Medulla oblongata (tissue), 1 donor: ENCODE data around the gene TTC16.
A peak's percentile ranks its signal among the peaks of the same experiment; 100 is the strongest.
"Not testable (repeated sequence)": the region's sequence is repeated elsewhere in the genome, so short reads cannot be mapped to it uniquely, and the experiment has no call there.

Source experiments
- DNase-seq: peaks from one replicate; pipeline ENCODE4 v3.0.0-alpha.2; 2015; ENCODE audit errors: extremely low spot score

Gene TTC16

GRCh38 chr9:127742435-127743088 lies 26.7 kb downstream of the TTC16 start:
- peak; percentile 25 for DNase-seq

DNA sequence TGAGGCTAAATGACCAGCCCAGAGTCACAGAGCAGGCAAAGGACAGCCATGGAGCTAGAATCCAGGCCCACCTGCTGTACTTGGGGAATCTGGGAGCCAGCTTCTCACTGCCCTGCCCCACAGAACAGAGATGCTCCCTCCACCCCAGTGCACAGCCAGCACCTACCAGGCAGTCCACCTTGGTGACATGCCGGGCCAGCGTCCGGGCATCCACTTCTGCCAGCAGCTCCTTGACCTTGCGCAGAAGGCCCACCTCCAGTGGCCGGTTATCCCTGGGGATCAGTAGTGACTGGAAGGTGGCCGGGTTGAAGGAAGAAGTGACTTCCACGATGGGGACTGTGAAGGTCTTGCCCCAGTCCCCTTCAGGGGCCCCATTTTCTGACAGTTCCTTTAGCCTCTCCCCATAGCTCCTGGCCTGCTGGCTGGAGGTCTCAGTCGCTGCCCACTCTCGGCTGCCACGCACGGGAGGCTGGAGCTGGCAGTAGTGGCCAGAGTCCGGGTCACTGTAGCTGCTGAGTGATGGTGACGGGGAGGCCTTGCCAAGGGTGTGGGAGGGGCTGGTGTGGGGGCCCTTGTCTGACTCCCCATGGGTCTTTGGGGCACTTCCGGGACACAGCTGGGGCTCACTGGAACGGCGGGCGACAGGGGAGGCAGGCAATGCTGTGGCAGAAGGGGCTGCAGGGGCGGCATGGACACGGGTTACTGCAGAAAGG lies 28.7 kb downstream of the TTC16 start:
- DNase-seq = no peak

- DNase-seq = no peak
Observed at GRCh38 chr9:127746959-127747569, 31.2 kb downstream of the TTC16 start.

DNA sequence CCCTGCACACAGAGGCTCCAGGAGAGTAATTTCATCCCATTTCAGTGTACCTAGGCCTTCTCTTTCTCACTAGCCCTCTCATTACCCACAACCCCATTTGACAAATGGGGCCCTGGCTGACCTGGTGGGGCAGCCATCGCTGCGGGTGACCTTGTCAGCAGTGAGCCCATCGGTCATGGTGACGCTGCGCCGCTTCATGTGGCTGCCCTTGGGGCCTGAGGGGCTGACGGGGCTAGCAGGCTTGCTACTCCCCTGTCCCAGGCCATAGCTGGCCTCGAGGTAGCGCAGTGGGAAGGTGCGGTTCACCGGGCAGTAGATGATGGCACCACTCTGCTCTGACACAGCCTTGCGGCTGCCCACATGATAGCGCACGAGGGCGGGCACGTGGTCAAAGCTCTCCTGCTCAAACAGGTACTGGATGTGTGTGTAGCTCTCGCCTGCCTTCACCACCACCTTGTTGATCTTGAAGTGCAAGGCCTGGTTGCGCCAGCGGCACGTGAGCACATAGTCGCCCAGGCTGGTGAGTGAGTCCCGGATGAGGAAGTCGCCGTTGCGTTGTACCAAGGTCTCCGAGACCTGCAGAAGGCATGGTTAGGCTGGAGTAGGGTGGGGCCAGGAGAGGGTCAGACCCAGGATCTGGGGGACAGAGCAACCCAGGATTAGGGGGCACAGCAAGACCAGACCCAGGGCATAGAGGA lies 33.4 kb downstream of the TTC16 start:
- DNase-seq = no peak

DNA sequence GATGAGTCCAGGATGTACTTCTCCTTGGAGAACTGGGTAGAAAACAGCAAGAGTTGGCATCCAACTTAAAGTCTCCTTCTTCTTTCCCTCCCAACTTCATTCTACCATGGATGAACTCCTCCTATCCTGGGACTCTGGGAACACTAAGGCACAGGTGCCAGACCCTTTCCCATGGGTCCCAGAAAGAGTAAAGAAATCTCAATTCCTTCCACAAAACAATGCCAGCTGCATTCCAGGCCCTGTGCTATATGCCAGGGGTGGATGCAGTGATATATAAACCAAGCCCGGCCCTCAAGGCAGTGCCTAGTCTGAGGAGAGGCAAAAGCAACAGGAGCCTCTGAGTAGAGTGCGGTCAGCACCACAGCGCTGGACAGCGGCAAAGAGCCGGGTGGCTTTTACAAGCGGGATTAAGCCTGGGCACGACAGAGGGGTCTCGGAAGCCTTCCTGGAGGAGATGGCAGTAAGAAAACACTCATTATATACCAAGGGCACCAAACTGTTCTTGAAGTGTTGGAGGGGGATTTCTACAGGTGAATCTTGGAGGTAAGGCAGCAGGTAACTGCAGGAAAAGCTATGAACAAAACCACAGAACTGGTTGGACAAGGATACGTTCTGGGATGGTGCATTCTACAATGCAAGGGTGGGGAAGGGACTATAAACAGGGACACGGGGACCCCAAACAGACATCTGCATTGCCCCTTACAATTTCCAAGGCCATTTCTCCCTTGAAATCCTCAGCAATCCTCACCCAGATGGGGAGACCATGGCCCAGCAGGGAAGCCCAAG lies 35.6 kb downstream of the TTC16 start:
- DNase-seq = no peak

DNA sequence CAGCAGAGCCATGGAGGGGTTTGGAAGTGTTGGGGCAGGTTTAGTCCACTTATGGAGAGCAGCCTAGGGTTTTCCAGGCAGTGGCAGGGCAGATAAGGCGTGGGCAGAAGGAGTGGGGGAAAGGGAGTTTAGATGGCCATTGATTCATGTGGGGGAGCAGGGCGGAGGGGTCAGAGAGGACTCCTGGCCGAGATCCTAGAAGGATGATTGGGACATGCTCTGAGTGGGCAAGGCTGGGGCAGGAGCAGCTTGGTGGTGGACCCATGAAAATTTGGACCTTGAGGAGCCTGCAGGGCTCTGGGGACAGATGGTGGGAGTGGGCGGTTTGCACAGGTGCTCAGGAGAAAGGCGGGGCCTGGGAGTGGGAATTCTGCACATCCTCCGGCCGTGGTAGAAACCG lies 37.3 kb downstream of the TTC16 start:
- DNase-seq = no peak

- no peak for DNase-seq
Observed at GRCh38 chr9:127753622-127754021, 37.7 kb downstream of the TTC16 start.

- peak; percentile 15 for DNase-seq
Observed at GRCh38 chr9:127754099-127755060, 38.5 kb downstream of the TTC16 start.

DNA sequence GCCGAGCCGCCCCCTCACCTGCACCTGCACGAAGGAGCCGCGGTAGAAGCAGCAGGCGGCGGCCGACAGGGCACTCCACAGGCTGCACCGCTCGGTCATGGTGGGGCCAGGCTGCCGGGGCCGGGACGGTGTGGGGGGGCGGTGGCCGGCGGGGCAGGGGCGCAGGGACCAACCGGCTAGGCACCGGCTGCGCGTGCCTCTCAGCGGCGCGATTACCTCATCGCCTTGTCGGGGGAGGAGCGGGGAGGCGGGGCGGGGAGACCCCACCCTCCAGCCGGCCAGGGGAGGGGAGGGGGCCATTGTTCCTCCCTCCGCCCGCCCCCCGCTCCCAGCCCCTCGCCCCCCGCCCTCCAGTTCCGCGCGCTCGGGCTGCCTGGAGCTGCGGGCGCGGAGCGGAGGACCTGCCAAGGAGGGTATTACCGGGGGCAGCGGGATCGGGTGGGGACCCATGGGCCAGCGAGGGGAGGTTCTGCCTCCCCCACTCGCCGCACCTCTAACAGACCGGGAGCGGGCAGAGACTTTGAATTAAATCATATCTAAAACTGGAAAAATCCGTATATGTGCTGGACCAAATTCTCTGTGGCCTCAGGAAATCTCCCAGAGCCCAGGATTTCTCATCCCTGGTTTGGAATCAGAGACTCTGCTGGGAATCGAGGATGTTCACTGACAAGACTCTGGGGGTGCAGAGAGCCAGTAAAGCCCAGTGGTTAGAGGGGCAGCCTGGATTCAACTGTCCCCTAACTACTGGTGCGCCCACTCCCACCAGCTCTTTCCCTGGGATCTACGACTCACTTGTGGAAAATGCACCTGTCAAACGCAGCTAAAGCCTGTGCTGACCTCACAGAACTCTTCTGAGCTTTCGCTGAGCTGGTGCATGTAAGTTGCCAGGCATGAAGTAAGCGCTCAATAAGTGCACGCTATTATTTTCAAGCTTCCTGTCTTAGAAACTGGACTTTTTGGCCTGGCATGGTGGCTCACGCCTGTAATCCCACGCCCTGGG lies 39.5 kb downstream of the TTC16 start:
- no peak for DNase-seq

DNA sequence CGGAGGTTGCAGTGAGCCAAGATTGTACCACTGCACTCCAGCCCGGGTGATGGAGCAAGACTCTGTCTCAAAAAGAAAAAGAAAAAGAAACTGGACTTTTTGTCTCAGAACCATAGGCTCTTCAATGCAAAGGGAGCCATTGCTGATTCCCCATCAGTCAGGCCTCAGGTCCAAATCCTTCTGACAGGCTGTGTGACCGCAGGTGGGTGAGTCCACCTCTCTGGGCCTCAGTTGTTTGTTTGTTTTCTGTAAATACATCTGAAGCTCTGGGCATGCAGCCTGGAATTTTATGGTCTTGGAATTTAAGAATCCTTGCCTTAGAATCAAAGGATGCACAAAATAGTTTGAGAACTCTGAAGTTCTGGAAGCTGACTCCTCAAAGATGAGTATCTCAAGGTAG lies 40.4 kb downstream of the TTC16 start:
- DNase-seq = no peak

DNA sequence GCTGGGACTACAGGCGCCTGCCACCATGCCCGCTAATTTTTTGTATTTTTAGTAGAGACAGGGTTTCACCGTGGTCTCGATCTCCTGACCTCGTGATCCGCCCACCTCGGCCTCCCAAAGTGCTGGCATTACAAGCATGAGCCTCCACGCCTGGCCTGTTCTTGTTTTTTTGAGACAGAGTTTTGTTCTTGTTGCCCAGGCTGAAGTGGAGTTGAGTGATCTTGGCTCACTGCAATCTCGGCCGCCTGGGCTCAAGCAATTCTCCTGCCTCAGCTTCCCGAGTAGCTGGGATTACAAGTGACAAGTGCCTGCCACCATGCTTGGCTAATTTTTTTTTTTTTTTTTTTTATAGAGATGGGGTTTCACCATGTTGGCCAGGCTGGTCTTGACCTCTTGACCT lies 40.9 kb downstream of the TTC16 start:
- DNase-seq = not testable (repeated sequence)

- DNase-seq = no peak
Observed at GRCh38 chr9:127758843-127759242, 43.0 kb downstream of the TTC16 start.

DNA sequence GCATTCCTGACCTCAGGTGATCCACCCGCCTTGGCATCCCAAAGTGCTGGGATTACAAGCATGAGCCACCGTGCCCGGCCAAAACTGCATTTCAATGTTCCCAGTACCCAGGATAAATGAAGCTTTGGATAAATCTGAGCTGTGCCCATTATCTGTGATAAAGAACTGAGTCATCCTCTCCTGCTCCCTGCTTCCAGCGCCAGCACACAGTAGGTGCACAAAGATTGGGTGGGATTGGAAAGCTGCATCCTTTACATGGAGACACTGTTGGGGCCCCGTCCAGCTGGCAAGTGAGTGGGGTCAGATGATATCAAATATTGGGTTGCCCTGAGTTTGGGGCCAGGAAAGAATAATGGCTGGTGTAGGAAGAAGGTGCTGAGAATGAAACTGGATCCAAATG lies 45.2 kb downstream of the TTC16 start:
- DNase-seq = no peak

DNA sequence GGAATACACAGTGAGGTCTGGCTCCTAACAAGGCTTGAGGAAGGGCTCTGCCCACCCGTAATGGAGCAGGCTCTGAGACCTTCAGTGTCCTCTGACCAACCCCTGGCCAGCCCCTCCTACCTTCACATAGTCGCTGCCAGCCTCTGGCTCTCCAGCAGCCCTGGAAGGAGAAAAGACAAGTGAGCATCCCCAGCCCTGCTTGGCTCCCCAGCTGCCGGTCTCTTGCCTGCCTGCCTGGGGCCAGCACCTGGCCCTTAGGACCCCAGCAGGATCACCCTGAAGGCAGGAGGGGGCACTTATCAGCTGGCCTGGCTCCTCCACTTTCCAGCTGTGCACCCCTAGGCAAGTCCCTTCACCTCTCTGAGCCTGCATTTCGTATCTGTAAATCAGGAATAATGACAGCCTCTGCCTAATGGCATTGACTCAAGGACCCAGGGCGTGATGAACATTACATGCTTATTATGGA lies 45.6 kb downstream of the TTC16 start:
- no peak for DNase-seq

DNA sequence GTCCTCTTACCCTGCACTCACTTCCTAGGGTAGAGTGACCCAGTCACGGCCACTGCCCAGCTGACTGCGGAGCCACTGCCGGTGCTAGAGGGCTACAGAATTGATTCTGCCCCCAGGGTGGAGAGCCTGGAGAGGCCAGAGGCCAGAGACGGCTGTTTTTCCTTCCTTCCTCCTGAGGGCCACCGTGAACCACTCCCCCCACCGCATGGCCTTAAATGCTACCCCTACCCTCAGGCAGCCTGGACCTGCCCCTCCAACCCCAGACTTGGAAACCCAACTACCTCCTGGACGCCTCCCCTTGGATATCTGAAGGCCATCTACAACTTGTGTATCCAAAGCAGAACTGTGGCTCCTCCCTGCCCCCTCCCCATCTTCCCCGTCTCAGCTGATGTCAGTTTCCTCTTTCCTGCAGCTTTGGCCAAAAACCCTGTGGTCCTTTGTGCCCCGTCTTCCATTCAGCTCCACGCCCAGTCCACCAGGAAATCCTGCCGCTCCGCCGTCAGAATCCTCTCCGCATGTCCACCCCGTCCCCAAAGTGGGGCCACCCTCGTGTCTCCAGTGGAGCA lies 46.3 kb downstream of the TTC16 start:
- peak; percentile 54 for DNase-seq

DNA sequence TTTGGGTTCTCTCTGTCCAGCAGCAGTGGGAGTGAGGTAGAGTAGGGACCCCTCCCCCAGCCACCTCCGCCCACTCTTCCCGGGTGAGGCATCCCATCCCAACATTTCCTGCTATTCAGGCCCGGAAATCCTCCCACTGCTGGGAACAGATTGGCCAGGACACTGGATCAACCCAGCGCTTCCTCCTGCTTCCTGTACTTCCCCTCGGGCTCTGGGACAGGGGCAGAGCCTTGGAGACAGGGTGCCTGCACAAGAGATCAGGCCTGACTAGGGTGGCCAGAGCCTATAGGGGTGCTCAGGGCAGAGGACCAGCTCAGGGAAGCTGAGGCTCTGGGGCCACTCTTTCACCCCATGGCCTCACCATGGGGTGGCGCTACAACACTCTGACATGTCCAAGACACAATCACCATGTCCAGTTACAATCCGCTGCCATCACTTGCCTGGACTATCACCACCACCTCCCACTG lies 48.1 kb downstream of the TTC16 start:
- peak; percentile 42 for DNase-seq

DNA sequence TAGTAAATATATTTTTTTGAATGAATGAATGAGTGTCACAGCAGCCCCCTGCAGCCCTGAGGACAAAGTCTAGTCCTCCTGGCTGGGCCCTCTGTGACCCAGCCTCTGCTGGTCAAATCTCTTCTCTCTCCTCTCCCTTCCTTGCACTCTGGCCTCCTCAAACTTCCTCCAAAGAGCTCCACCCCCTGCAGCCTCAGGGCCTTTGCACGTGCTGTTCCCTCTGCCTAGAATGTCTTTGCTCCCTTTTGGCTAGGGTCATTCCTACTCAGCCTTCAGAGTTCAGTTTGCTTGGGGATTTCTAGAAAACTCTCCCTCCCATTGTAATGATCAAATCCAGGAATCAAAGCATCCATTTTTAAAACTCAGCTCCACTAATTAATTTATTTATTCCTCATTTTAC lies 49.5 kb downstream of the TTC16 start:
- DNase-seq = no peak

DNA sequence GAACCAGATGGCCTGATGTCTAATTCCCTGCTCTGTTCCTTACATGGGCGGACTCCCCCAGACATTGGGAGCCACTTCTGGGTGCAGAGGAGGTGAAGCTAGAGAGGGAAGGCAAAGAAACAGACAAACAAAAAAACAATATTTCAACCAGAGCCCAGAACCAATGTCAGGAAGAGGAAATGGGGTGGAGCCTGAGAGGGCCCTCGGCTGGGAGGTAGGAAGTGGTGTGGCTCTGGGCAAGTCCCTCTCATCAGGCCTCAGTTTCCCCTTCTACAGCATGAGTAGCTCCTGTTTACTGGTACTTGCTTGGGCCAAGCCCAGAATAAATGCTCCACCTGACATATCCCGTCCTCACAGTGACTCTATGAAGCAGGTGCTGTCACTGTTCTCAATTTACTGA lies 51.5 kb downstream of the TTC16 start:
- no peak for DNase-seq

DNA sequence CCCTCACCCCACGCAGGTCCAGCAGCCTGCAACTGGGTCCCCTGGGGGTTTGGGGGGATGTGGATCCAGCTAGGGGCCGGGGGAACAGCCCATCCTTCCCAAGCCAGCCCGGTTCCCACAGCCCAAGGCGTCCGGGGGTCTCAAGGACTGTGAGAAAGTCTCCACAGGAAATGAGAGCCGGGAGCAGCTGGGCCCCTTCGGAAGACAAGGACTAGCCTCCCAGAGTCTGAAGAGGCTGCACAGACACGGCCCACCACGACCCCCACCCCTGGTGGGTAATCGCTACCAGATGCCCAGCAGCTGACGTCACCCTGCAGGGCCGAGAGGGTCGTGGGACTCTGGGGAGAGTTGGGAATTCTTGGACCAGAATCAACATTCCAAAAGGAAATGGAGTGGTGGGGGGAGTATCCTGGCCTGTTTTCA lies 52.0 kb downstream of the TTC16 start:
- DNase-seq = no peak
